22Rv1 (cell line): Measurements from ENCODE around the gene HEATR9.

Experiments
- H3K27ac ChIP-seq: fragments of 450-650 bp; 2 replicates; pipeline ENCODE4 v1.5.1; 2017
- ZFX ChIP-seq: fragments of 450-650 bp; IDR thresholded peaks from 2 replicates; pipeline ENCODE4 v1.6.1; 2017; ENCODE audit warnings: antibody characterized with exemption, borderline replicate concordance
- TF ChIP-seq, protein P1 (sequence below): fragments of 450-650 bp; IDR thresholded peaks from 2 replicates; pipeline ENCODE4 v1.5.1; 2017; ENCODE audit warnings: mild to moderate bottlenecking

Gene HEATR9

DNA sequence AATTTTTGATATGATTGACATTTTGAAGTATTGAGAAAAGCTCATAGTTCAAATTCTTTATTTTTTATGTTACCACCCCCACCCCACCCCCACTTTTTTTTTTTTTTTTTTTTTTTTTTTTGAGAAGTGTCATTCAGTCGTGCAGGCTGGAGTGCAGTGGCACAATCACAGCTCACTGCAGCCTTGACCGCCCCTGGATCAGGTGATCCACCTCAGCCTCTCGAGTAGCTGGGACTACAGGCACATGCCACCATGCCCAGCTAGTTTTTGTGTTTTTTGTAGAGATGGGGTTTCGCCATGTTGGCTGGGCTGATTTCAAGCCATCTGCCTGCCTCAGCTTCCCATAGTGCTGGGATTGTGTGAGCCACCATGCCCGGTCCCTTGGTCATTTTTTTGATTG, 52.0 kb downstream of the HEATR9 start:
- no peak overlapping the region for H3K27ac ChIP-seq
- TF ChIP-seq, protein P1, sequence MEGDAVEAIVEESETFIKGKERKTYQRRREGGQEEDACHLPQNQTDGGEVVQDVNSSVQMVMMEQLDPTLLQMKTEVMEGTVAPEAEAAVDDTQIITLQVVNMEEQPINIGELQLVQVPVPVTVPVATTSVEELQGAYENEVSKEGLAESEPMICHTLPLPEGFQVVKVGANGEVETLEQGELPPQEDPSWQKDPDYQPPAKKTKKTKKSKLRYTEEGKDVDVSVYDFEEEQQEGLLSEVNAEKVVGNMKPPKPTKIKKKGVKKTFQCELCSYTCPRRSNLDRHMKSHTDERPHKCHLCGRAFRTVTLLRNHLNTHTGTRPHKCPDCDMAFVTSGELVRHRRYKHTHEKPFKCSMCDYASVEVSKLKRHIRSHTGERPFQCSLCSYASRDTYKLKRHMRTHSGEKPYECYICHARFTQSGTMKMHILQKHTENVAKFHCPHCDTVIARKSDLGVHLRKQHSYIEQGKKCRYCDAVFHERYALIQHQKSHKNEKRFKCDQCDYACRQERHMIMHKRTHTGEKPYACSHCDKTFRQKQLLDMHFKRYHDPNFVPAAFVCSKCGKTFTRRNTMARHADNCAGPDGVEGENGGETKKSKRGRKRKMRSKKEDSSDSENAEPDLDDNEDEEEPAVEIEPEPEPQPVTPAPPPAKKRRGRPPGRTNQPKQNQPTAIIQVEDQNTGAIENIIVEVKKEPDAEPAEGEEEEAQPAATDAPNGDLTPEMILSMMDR = no peak
- no peak for TF ChIP-seq ZFX

DNA sequence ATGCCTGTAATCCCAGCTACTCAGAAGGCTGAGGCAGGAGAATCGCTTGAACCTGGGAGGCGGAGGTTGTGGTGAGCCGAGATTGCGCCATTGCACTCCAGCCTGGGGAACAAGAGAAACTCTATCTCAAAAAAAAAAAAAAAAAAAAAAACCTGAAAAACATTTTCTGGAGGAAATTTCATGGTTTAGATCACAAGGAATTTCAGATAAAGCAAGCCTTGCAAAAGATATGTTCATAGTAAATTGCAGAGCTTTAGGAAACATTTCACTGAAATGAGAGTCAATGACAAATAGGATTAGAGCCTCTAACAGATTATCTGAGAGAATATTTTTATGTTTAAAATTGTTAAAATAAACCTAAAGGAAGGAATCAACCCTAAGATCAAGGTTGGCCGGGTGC, 56.2 kb downstream of the HEATR9 start:
- no peak overlapping the region for H3K27ac ChIP-seq
- TF ChIP-seq, protein P1 = no peak
- no peak for TF ChIP-seq ZFX

DNA sequence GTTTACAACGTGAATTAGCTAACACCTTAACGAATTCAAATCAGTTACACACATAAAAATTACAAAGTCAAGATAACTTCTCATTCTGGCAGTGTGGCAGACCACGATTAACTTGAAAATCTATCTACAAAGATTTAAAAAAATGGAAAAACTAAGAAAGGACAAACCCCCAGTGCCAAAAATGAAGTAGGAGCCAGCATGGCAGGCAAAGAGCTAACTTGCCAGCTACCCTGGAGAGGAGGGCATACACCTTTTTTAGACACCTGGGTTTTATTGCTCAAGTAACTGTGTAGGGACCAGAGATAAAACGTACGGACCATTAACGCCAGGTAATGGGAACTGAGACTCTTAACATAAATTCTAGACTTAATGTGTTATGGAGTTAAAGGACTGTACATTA, 56.9 kb downstream of the HEATR9 start:
- no peak for TF ChIP-seq ZFX
- TF ChIP-seq, protein P1 = no peak
- no peak overlapping the region for H3K27ac ChIP-seq

DNA sequence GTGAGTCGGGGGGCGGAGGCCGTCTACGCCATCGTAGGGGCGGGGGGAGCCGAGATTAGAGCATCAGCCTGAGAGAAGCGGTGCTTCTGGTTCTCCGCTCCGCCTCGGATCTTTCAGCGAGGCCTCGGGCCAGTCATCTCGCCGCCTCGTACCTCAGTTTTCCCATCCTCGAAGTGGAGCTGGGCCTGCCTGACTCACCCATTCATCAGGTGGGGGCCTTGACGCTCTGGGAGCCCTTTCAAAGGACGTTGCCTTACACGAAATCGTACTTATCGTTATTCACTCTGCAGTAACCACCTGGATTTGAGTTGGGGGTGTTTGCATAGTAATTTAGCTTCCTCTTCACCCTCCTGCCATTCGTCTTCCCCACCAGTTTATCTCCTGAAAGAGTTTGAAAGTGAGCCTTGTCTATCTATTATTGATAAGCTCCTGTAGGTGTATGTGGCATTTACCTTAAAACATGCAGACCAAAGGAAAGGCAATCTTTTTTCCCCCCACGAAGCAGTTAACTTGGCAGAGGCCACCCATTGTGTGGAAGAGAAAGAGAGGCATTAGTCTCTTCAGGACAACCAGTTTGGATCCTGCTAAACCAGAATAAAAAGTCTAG, 58.7 kb downstream of the HEATR9 start:
- no peak for TF ChIP-seq ZFX
- TF ChIP-seq, protein P1 = no peak
- peak overlapping the region; percentile 90 for H3K27ac ChIP-seq

DNA sequence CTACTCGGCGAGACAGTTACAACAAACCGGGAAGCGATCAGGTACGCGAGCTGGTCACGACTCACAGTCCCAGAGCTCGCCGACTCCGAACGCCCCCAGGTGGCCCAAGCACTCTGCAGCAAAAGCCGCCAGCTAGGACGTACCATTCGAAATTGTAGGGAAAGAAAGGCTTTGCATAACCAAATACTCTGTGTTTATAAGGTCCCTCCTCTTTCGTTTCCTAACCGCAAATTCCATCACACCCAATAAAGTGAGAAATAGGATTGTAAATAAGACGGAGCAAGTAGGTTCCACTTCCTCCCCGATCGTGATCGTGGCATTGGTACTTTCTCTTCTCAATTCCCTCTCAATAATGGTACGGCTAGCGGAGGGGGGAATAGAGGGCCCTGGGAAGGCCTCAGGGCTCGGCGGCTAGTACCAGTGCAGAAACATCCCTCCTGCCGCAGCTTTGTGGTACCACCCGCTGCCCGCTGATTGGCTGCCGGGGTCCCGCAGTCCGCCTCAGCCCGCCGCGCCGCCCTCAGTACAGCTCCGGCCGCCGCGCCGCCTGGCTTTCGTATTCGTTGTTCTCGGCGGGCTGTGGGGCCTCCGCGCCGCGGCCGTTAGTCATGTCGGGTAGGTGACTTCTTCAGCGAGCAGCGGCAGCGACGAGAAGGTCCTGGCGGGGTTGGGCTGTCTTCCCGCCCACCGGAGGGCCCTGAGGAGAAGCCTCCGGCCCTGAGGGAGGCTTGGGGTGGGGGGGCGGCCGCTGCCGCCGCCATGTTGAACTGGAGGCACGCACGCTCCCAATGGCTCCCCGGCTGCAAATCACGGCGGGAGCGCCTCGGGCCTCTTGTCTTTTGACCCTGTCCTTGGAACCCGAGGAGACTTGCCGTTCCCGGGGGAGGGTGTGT, 59.5 kb downstream of the HEATR9 start, which contains the start of gene TAF15:
TSS of gene TAF15 (plus strand) at position 523 of the 893 bp plus-strand sequence. CDS start at position 609, 86 bp downstream.
- H3K27ac ChIP-seq = peak within 1 kb of the TSS; percentile 90
- TF ChIP-seq, protein P1 = peak; percentile 92
- TF ChIP-seq ZFX = no peak

DNA sequence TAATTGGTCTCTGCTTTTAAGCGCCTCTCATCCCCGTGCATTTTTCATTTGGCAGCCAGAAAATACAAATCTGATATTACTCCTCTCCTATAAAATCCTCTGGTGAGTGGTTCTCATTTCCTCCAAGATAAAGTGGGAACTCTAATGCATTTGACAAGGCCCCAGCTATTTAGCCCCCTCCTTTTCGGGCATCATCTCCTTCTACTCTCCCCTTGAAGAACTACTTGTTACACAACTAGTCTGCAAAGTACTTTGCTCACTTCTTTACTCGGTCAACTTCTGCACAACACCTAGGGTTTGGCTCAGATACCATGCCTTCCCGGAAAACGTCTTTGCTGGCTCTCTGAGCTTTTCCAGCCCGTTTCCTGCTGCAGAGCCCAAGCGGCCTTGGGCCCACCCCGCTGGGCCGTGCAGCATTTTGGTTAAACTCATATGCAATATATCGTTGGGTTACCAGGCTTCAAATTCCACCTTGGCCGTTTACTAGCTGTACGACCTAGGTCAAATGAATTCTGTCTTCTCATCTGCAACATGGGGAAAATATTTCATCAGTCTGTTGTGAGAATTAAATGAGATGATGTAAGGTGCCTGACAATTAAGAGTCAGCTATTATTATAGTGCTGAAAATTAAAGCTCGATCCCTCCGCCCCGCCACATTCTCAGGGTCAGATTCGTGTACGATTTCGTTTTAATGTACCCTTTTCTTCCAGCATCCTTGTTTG, 60.3 kb downstream of the HEATR9 start:
- TF ChIP-seq, protein P1 = no peak
- no peak for TF ChIP-seq ZFX
- peak overlapping the region; percentile 90 for H3K27ac ChIP-seq
